SK-N-SH (cell line): Measurements from ENCODE around the gene LDLR. TPM values are rescaled to one million over a fixed set of nuclear protein-coding genes. Genes with fewer than 3 reads are reported as not detected.
"Not testable (repeated sequence)": the region's sequence is repeated elsewhere in the genome, so short reads cannot be mapped to it uniquely, and the experiment has no call there.

ENCODE experiments used
- CTCF ChIA-PET: fragments of 300-600, 350-600 bp; formaldehyde crosslinking; extraction: SDS; loops from one replicate; lab custom pipeline; 2021; lab: Yijun Ruan, JAX
- POLR2A ChIA-PET: fragments of 350-600 bp; sonication (Branson Sonifier 250); formaldehyde crosslinking; extraction: SDS; loops from one replicate; lab custom pipeline; 2020; ENCODE audit warnings: antibody characterized with exemption, inconsistent platforms; lab: Yijun Ruan, JAX
- DNase-seq: peaks from one replicate; pipeline ENCODE4 v3.0.0; 2012
- H2AFZ ChIP-seq: fragments of 200-600 bp; sonication (generic); 2 replicates; pipeline ENCODE4 v1.8.1; 2016; ENCODE audit warnings: antibody characterized with exemption, mild to moderate bottlenecking, low read depth
- H3F3A ChIP-seq: fragments of 200-600 bp; sonication (generic); replicated peaks from 2 replicates; pipeline ENCODE3; 2016; ENCODE audit warnings: antibody characterized with exemption, mild to moderate bottlenecking; ENCODE audit not compliant: insufficient read depth
- H3K27ac ChIP-seq, 2 experiments: fragments of 200-500 bp in 1 of 2; fragments of 200-600 bp in 1 of 2; sonication (Bioruptor generic) in 1 of 2; sonication (generic), shearing (Covaris generic) in 1 of 2; 2 replicates each; pipeline versions ENCODE4 v1.5.1 to v1.6.1; 2014 to 2016; ENCODE audit warnings: low read depth in 2 of 2, inconsistent platforms in 1 of 2, low read length in 1 of 2, mild to moderate bottlenecking in 1 of 2, mixed read lengths in 1 of 2
- H3K27me3 ChIP-seq: fragments of 200-600 bp; sonication (generic), shearing (Covaris generic); 2 replicates; pipeline ENCODE4 v1.6.1; 2016; ENCODE audit warnings: mixed run types; ENCODE audit not compliant: insufficient read depth
- H3K36me3 ChIP-seq, 2 experiments: fragments of 200-500 bp in 1 of 2; fragments of 200-600 bp in 1 of 2; sonication (Bioruptor generic) in 1 of 2; sonication (generic) in 1 of 2; replicated peaks in 1 of 2; 2 replicates each; pipeline versions ENCODE3 to v1.5.1; 2014 to 2016; ENCODE audit warnings: low read length in 1 of 2, mild to moderate bottlenecking in 1 of 2; ENCODE audit not compliant: insufficient read depth in 2 of 2, control insufficient read depth in 1 of 2
- H3K4me1 ChIP-seq, 2 experiments: fragments of 200-500 bp in 1 of 2; fragments of 200-600 bp in 1 of 2; sonication (Bioruptor generic) in 1 of 2; sonication (generic), shearing (Covaris generic) in 1 of 2; 2 replicates each; pipeline versions ENCODE4 v1.5.1 to v1.6.1; 2014 to 2016; ENCODE audit warnings: low read depth in 1 of 2, low read length in 1 of 2, mixed run types in 1 of 2; ENCODE audit not compliant: insufficient read depth in 2 of 2, control insufficient read depth in 1 of 2
- H3K4me2 ChIP-seq: fragments of 200-600 bp; sonication (generic), shearing (Covaris generic); 2 replicates; pipeline ENCODE4 v1.6.1; 2017; ENCODE audit warnings: mixed run types
- H3K4me3 ChIP-seq, 2 experiments: fragments of 200-500 bp in 1 of 2; fragments of 200-600 bp in 1 of 2; sonication (Bioruptor generic) in 1 of 2; sonication (generic), shearing (Covaris generic) in 1 of 2; 2 replicates each; pipeline versions ENCODE4 v1.5.1 to v1.8.1; 2014 to 2016; ENCODE audit warnings: low read depth in 2 of 2, inconsistent platforms in 1 of 2, low read length in 1 of 2, mild to moderate bottlenecking in 1 of 2, mixed read lengths in 1 of 2, moderate library complexity in 1 of 2
- H3K79me2 ChIP-seq: fragments of 200-600 bp; sonication (generic); 2 replicates; pipeline ENCODE4 v1.8.1; 2017; ENCODE audit warnings: mild to moderate bottlenecking; ENCODE audit not compliant: insufficient read depth
- H3K9ac ChIP-seq: fragments of 200-600 bp; sonication (generic); 2 replicates; pipeline ENCODE4 v1.6.1; 2017; ENCODE audit warnings: mixed run types
- H3K9me2 ChIP-seq: fragments of 200-600 bp; sonication (generic); 2 replicates; pipeline ENCODE4 v1.6.1; 2017; ENCODE audit warnings: mixed run types
- H3K9me3 ChIP-seq: fragments of 200-600 bp; sonication (generic); 2 replicates; pipeline ENCODE4 v1.6.1; 2017; ENCODE audit warnings: mixed run types, mild to moderate bottlenecking, moderate library complexity
- H4K20me1 ChIP-seq: fragments of 200-600 bp; sonication (generic); 2 replicates; pipeline ENCODE4 v1.6.1; 2017; ENCODE audit warnings: mild to moderate bottlenecking, mixed run types; ENCODE audit not compliant: insufficient read depth
- CHD2 ChIP-seq: fragments of 150-350 bp; IDR thresholded peaks from 2 replicates; pipeline ENCODE4 v1.6.1; 2018; ENCODE audit warnings: low read length; ENCODE audit not compliant: partially characterized antibody
- EP300 ChIP-seq, 2 experiments: IDR thresholded peaks; 2 replicates each; pipeline versions ENCODE4 v1.4.0 to v1.6.1; 2012; ENCODE audit warnings: borderline replicate concordance in 1 of 2, low read depth in 1 of 2, low read length in 1 of 2
- FOSL2 ChIP-seq: IDR thresholded peaks from 2 replicates; pipeline ENCODE4 v1.4.0; 2012; ENCODE audit warnings: low read depth, mild to moderate bottlenecking, moderate library complexity, borderline replicate concordance
- GABPA ChIP-seq: IDR thresholded peaks from 2 replicates; pipeline ENCODE4 v1.4.0; 2012; ENCODE audit warnings: low read depth, mild to moderate bottlenecking
- MXI1 ChIP-seq: IDR thresholded peaks from 2 replicates; pipeline ENCODE4 v1.6.1; 2012; ENCODE audit warnings: mild to moderate bottlenecking, low read depth, low read length, improper control_type of control experiment
- RFX5 ChIP-seq: IDR thresholded peaks from 2 replicates; pipeline ENCODE4 v1.6.1; 2012; ENCODE audit warnings: mild to moderate bottlenecking, improper control_type of control experiment, low read length
- SIN3A ChIP-seq: IDR thresholded peaks from 2 replicates; pipeline ENCODE4 v1.6.1; 2012; ENCODE audit warnings: low read depth, mild to moderate bottlenecking, low read length, moderate library complexity, borderline replicate concordance
- SMC3 ChIP-seq: IDR thresholded peaks from 2 replicates; pipeline ENCODE4 v1.6.1; 2012; ENCODE audit warnings: low read depth, low read length, improper control_type of control experiment
- TAF1 ChIP-seq: IDR thresholded peaks from 2 replicates; pipeline ENCODE4 v1.6.1; 2012; ENCODE audit warnings: low read depth, mild to moderate bottlenecking, low read length, moderate library complexity, borderline replicate concordance
- TEAD4 ChIP-seq: IDR thresholded peaks from 2 replicates; pipeline ENCODE4 v1.4.0; 2012; ENCODE audit warnings: mild to moderate bottlenecking, borderline replicate concordance; ENCODE audit not compliant: insufficient read depth
- WGBS: methylation state at CpG from one replicate; pipeline ENCODE4 v1.1.6; 2017; ENCODE audit warnings: low lambda C conversion rate; 5-methylcytosine and 5-hydroxymethylcytosine counted together
- polyA plus RNA-seq, 3 experiments: library from polyadenylated mRNA; depleted of rRNA; stranded (reverse); fragments of >200 nt; gene quantifications; 2 replicates each; pipeline ENCODE4 v1.2.3, GENCODE V29; 2012
- TF ChIP-seq, protein P1 (sequence below): IDR thresholded peaks from 2 replicates; pipeline ENCODE4 v1.4.0; 2012; ENCODE audit warnings: low read depth
- TF ChIP-seq, protein P2 (sequence below): fragments of 150-350 bp; IDR thresholded peaks from 2 replicates; pipeline ENCODE4 v1.6.1; 2016; ENCODE audit warnings: mild to moderate bottlenecking, low read depth, low read length
- TF ChIP-seq, protein P3 (sequence below): IDR thresholded peaks from 2 replicates; pipeline ENCODE4; 2012
- TF ChIP-seq, protein P4 (sequence below): fragments of 200-600 bp; sonication (generic); IDR thresholded peaks from 2 replicates; pipeline ENCODE4 v1.6.1; 2017; ENCODE audit warnings: antibody characterized with exemption, mild to moderate bottlenecking, moderate library complexity

LDLR gene
- polyA plus RNA-seq, 1 of the 3 experiments (the other 2 are of a cell fraction) = 25.1 TPM

DNA sequence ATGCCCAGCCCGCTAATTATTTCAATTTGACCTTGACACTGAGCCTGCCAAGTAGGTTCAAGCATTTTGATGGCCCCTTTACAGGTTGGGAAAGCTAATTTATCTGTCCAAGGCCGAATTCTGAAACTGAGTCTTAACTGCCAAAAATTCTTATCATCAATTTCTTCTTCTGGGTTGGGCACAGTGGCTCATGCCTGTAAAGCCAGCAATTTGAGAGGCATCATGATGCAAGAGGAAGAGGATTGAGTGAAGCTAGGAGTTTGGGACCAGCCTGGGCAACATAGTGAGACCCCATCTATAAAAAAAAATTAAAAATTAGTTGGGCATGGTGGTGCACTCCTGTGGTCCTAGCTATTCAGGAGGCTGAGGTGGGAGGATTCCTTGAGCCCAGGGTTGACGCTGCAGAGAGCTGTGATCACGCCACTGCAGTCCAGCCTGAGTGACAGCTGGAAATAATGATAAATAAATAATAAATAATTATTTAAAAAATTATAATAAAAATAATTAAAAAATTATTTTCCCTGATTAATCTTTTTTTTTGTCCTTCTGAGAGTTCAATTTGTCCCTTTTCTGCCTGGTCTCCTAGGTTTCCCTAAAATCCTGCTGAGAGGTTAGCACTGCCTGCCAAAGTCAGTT, 1.3 kb upstream of the LDLR start:
- H3K4me2 ChIP-seq = no peak overlapping the region
- H3K79me2 ChIP-seq = peaks cover 33% of the 10 kb centered on the region
- no peaks in the 10 kb centered on the region for H4K20me1 ChIP-seq
- DNase-seq = no peak
- POLR2A ChIA-PET = no interaction called here
- TF ChIP-seq FOSL2 = no peak
- TF ChIP-seq EP300 (IDR thresholded peaks at IDR 0.05; ENCODE audit: borderline replicate concordance in 1 of 2, low read depth in 1 of 2, low read length in 1 of 2) = no peak
- TF ChIP-seq MXI1 = no peak
- no peak for TF ChIP-seq SMC3
- no peak for TF ChIP-seq GABPA
- TF ChIP-seq SIN3A = no peak
- no peak for TF ChIP-seq CHD2
- TF ChIP-seq TEAD4 = no peak
- no peak for TF ChIP-seq RFX5
- TF ChIP-seq, protein P1, sequence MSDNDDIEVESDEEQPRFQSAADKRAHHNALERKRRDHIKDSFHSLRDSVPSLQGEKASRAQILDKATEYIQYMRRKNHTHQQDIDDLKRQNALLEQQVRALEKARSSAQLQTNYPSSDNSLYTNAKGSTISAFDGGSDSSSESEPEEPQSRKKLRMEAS = no peak
- TF ChIP-seq, all 33 proteins: peak for 0
- H3K9me3 ChIP-seq = no peaks in the 10 kb centered on the region
- H3K9ac ChIP-seq = no peak overlapping the region
- no peaks in the 10 kb centered on the region for H3K9me2 ChIP-seq
- CTCF ChIA-PET = interaction anchor here (0.6 to 7.6 kb wide), 6 partner anchors 8 to 151 kb away, joined by 3 to 47 read pairs (median 6); no protein-coding TSS in a partner anchor
- H3K4me1 ChIP-seq = peaks cover 10 to 20% of the 10 kb centered on the region in 2 experiments
- 87% methylated on average over 4 of the region's 4 CpGs for WGBS
- peak overlapping the region; percentile 88; the same call in 1 of the 2 replicates for H2AFZ ChIP-seq
- H3K4me3 ChIP-seq = no peak overlapping the region
- H3K27ac ChIP-seq = peak overlapping the region; percentile 71 to 85; a peak in 2 of 4 replicates
- H3F3A ChIP-seq = peaks cover 40% of the 10 kb centered on the region
- no peaks in the 10 kb centered on the region for H3K36me3 ChIP-seq
- no peaks in the 10 kb centered on the region for H3K27me3 ChIP-seq

DNA sequence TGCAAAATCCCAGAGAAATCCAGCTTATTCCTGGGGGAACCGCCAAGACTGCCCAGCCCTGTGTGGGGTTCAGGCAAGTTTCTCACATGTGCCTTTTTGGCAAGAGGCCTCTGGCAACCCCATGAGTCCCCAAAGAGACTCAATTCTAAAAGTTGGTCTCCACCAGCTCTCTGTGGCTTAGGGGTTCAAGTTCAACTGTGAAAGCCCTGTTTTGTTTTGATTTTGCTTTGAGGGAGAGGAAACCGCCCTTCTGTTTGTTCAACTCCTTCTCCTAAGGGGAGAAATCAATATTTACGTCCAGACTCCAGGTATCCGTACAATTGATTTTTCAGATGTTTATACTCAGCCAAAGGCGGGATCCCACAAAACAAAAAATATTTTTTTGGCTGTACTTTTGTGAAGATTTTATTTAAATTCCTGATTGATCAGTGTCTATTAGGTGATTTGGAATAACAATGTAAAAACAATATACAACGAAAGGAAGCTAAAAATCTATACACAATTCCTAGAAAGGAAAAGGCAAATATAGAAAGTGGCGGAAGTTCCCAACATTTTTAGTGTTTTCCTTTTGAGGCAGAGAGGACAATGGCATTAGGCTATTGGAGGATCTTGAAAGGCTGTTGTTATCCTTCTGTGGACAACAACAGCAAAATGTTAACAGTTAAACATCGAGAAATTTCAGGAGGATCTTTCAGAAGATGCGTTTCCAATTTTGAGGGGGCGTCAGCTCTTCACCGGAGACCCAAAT, 583 bp upstream of the LDLR start:
- DNase-seq = no peak
- Histone ChIP-seq H2AFZ (peak overlapping the region; percentile 88), H3K4me1 (peaks cover 10 to 20% of the 10 kb centered on the region in 2 experiments), H3K4me2 (peak overlapping the region; percentile 97), H3K9ac (peak overlapping the region; percentile 78), H3K9me2 (no peaks in the 10 kb centered on the region), H3K27me3 (no peaks in the 10 kb centered on the region), H3K79me2 (peaks cover 40% of the 10 kb centered on the region), H3K36me3 (no peaks in the 10 kb centered on the region), H3K4me3 (peak overlapping the region; percentile 58 to 66), H3F3A (peaks cover 41% of the 10 kb centered on the region), H3K27ac (peak overlapping the region; percentile 71 to 85), H3K9me3 (no peaks in the 10 kb centered on the region)
- 45% methylated on average over 11 of the region's 11 CpGs for WGBS
- CTCF ChIA-PET = interaction anchor here (1.4 to 7.6 kb wide), 5 partner anchors 9 to 152 kb away, joined by 3 to 47 read pairs (median 7); no protein-coding TSS in a partner anchor
- POLR2A ChIA-PET = no interaction called here
- TF ChIP-seq TAF1 (no peak), RFX5 (no peak), SMC3 (no peak), EP300 (IDR thresholded peaks at IDR 0.05; ENCODE audit: borderline replicate concordance in 1 of 2, low read depth in 1 of 2, low read length in 1 of 2) (no peak), CHD2 (no peak), SIN3A (no peak)
- TF ChIP-seq, protein P2, sequence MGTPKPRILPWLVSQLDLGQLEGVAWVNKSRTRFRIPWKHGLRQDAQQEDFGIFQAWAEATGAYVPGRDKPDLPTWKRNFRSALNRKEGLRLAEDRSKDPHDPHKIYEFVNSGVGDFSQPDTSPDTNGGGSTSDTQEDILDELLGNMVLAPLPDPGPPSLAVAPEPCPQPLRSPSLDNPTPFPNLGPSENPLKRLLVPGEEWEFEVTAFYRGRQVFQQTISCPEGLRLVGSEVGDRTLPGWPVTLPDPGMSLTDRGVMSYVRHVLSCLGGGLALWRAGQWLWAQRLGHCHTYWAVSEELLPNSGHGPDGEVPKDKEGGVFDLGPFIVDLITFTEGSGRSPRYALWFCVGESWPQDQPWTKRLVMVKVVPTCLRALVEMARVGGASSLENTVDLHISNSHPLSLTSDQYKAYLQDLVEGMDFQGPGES = no peak
- TF ChIP-seq, protein P3, sequence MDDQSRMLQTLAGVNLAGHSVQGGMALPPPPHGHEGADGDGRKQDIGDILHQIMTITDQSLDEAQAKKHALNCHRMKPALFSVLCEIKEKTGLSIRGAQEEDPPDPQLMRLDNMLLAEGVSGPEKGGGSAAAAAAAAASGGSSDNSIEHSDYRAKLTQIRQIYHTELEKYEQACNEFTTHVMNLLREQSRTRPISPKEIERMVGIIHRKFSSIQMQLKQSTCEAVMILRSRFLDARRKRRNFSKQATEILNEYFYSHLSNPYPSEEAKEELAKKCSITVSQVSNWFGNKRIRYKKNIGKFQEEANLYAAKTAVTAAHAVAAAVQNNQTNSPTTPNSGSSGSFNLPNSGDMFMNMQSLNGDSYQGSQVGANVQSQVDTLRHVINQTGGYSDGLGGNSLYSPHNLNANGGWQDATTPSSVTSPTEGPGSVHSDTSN = no peak
- TF ChIP-seq, protein P4, sequence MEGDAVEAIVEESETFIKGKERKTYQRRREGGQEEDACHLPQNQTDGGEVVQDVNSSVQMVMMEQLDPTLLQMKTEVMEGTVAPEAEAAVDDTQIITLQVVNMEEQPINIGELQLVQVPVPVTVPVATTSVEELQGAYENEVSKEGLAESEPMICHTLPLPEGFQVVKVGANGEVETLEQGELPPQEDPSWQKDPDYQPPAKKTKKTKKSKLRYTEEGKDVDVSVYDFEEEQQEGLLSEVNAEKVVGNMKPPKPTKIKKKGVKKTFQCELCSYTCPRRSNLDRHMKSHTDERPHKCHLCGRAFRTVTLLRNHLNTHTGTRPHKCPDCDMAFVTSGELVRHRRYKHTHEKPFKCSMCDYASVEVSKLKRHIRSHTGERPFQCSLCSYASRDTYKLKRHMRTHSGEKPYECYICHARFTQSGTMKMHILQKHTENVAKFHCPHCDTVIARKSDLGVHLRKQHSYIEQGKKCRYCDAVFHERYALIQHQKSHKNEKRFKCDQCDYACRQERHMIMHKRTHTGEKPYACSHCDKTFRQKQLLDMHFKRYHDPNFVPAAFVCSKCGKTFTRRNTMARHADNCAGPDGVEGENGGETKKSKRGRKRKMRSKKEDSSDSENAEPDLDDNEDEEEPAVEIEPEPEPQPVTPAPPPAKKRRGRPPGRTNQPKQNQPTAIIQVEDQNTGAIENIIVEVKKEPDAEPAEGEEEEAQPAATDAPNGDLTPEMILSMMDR = no peak
- TF ChIP-seq, all 33 proteins: peak for 0
- H4K20me1 ChIP-seq = no peaks in the 10 kb centered on the region

DNA sequence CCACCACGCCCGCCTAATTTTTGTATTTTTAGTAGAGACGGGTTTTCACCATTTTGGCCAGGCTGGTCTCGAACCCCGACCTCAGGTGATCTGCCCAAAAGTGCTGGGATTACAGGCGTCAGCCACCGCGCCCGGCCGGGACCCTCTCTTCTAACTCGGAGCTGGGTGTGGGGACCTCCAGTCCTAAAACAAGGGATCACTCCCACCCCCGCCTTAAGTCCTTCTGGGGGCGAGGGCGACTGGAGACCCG, 676 bp downstream of the LDLR start:
- CTCF ChIA-PET = interaction anchor here (1.5 to 7.6 kb wide), 2 partner anchors 15 to 36 kb away, joined by 4 to 47 read pairs; no protein-coding TSS in a partner anchor
- Histone ChIP-seq H3F3A (peaks cover 47% of the 10 kb centered on the region), H3K4me2 (peak overlapping the region; percentile 97), H3K27ac (peak overlapping the region; percentile 71 to 85), H3K4me3 (peak overlapping the region; percentile 58 to 66), H3K9ac (peak overlapping the region; percentile 78), H3K79me2 (peaks cover 53% of the 10 kb centered on the region), H2AFZ (0 out of 2 replicates have a peak overlapping the region, but pooled peaks have one; percentile 49), H3K4me1 (peaks cover 7 to 25% of the 10 kb centered on the region in 2 experiments)
- H3K36me3 ChIP-seq, H4K20me1 ChIP-seq, H3K27me3 ChIP-seq, H3K9me2 ChIP-seq, DNase-seq, POLR2A ChIA-PET, H3K9me3 ChIP-seq: not testable (repeated sequence)
- 2% methylated on average over 13 of the region's 15 CpGs for WGBS
